GM19438 (cell line): Measurements from ENCODE around the gene GRIN1.

Experiments used
- ATAC-seq: cut with Tn5 transposase; IDR thresholded peaks from one replicate; pipeline ENCODE4 v1.9.1; 2021; ENCODE audit warnings: low read depth; ENCODE audit not compliant: unreplicated experiment

The GRIN1 gene

GRCh38 chr9:137145731-137146526, 7.0 kb downstream of the GRIN1 start:
- ATAC-seq, result no peak

DNA sequence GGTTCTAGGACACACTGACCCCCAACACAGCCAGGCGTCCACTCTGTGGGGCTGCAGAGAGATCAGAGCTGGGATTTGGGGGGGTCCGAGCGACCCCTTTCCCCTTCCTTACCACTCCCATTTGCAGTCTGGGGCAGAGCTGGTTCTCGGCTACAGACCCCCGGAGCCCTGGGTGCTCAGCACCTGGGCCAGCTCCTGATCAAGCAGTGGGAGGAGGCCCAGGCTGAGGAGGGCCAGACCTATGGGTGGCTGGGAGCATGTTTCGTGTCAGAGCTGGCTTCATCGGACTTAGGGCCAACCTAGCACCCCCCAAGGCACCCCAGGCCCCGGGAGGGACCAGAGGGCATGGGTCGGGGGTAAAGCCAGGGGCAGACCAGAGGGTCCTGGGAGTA, 7.6 kb downstream of the GRIN1 start:
- ATAC-seq, result no peak

DNA sequence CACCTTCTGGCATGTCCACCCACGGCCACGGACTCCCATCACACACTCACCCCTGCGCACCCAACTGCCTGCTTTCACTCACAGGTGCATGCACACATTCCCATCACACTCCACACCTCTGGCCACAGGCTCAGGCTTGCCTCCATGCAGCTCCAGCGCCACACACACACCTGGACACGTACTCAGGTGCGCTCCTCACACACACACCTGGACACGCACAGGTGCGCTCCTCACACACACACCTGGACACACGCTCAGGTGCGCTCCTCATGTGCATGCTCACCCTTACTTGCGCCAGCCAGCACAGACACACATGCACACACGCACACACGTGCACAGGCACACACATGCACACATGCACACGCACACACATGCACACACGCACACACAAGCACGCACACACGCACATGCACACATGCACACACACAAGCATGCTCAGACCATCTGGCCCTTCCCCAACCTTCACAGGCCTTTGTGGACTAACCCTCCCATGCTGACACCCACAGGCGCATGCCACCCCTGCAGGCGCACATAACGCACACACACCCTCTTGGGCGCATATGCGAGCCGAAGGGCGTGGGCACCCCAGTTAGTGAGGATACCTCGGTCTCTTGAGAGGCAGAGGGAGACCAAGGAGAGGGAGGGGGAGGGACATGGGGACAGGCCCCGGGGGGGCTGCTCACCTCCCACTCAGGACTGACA, 8.3 kb downstream of the GRIN1 start:
- ATAC-seq, result no peak

- no peak for ATAC-seq
Observed at GRCh38 chr9:137147793-137148160, 8.8 kb downstream of the GRIN1 start.

GRCh38 chr9:137148242-137148641, 9.3 kb downstream of the GRIN1 start:
- no peak for ATAC-seq

DNA sequence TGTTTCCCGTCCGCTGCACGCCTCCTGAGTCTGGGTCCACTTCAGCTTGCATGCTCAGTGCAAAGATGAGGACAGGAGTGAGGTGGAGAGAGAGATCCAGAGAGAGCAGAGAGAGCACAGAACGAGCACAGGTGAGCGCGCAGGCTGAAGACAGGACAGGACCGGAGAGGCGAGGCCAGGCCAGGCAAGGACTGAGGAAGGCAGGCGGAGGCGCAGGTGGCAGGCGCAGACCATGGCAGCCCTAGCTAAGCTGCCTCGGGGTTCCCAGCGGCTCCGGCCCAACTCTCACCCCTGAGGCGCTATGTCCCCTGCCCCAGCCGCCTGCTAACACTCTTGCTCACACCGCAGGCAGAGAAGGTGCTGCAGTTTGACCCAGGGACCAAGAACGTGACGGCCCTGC, 9.7 kb downstream of the GRIN1 start:
- ATAC-seq, result no peak

- no peak for ATAC-seq
Observed at GRCh38 chr9:137149363-137149762, 10.4 kb downstream of the GRIN1 start.

- ATAC-seq, result peak; percentile 11
Observed at GRCh38 chr9:137149942-137150616, 11.1 kb downstream of the GRIN1 start.

DNA sequence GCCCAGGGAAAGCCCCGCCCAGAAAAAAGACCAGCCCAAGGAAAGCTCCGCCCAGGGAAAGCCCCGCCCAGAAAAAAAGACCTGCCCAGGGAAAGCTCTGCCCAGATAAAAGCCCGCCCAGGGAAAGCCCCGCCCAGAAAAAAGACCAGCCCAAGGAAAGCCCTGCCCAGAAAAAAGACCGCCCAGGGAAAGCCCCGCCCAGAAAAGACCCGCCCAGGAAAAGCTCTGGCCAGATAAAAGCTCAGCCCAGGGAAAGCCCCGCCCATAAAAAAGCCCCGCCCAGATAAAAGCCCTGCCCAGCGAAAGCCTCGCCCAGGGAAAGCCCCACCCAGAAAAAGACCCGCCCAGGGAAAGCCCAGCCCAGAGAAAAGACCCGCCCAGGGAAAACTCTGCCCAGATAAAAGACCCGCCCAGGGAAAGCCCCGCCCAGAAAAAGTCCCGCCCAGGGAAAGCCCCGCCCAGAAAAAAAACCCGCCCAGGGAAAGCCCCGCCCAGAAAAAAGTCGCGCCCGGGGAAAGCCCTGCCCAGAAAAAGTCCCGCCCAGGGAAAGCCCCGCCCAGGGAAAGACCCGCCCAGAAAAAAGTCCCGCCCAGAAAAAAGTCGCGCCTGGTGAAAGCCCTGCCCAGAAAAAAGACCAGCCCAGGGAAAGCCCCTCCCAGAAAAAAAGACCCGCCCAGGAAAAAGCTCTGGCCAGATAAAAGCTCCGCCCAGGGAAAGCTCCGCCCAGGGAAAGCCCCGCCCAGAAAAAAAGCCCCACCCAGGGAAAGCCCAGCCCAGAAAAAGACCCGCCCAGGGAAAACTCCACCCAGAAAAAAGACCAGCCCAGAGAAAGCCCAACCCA, 11.9 kb downstream of the GRIN1 start:
- peak; percentile 41 for ATAC-seq

- no peak for ATAC-seq
Observed at GRCh38 chr9:137152844-137153405, 14.0 kb downstream of the GRIN1 start.

GRCh38 chr9:137156567-137157375, 17.8 kb downstream of the GRIN1 start:
- ATAC-seq, result no peak

- ATAC-seq, result no peak
Observed at GRCh38 chr9:137157618-137158415, 18.9 kb downstream of the GRIN1 start.

DNA sequence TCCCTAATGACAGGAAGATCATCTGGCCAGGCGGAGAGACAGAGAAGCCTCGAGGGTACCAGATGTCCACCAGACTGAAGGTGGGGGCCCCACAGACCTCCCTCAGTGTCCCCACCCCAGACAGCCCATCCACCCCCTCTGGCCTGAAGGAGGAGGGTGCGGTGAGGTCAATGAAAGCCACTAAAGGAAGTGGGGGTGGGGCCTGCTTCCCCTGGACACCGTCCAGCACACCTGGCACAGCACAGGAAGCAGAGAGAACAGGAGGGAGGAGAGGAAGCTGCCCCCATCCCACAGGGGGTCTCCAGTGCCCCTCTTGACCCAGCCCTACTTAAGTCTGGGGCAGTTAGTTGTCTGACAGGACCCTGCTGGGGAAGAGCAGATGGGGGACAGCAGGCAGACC, 19.7 kb downstream of the GRIN1 start:
- ATAC-seq, result no peak

DNA sequence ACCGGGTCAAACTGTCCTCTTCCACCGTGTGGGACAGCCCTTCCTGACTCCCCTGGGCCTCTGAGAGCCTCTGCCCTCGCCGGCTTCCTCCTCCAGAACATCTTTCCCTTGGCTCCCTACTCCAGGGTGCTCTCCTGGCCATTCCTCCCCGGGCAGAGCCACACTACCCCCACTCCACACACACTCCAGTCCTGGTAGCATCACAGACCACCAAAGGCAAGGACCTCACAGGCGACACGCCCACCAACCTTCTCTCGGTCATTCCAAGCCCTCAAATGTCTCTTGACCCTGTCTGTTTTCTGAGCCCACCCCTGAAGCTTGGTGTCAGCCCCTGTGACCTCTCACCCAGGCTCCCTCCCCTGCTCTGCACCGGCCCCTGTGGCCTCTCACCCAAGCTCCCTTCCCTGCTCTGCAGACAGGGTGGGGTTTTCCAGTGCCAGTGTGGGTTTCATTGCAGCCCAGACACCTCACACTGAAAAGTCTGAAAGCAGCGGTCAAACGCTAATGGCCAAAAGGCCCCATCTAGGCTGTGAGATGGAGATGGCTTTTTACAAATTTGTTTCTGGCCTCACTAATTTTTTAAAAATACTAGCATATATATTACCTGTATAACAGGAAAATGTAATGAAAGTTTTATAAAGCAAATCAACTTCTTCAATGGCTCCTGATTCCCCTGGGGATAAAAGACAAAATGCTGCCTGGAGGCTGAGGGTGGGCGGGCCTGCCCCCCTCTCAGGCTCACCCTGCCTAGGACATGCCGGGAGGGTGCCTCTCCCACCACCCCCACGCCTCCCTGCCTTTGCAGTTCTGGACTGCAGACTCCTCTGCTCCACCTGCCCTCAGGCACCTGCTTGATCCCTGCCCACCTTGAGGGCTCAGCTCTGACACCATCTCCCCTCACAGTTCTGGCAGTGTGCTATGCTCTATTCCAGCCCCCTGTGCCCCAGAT, 20.4 kb downstream of the GRIN1 start:
- no peak for ATAC-seq

- ATAC-seq, result no peak
Observed at GRCh38 chr9:137160054-137160425, 21.1 kb downstream of the GRIN1 start.

GRCh38 chr9:137160716-137161557, 22.0 kb downstream of the GRIN1 start:
- ATAC-seq, result no peak
